ENCODE results near the gene ADCY10. TPM values are rescaled to one million over a fixed set of nuclear protein-coding genes. Genes with fewer than 3 reads are reported as not detected.

Gene ADCY10
- total and polyA plus RNA-seq, 2 donors (not counting 3 experiments of a cell fraction or from before 2014, with no cell fraction given): not detected

DNA sequence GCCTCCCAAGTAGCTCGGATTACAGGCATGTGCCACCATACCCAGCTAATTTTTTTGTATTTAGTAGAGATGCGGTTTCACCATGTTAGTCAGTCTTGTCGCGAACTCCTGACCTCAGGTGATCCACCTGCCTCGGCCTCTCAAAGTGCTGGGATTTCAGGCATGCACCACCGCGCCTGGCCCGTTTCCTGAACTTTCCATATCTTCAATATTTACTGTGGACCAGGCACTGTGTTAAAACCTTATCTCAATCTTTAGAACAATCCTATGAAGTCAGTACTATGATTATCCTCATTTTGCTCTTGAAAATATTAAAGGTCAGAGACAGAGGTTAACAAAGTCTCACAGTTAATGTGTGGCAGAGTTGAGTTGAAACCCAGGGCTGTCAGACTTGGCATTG, 1.6 kb upstream of the ADCY10 start:
- dilution Hi-C loops (cut with MboI; ENCODE audit: extremely low pct_ligation_motif_present, low sequenced_read_pairs): no loop called here
- no peak for DNase-seq (ENCODE audit: low read depth, low spot score)
- H3K36me3 ChIP-seq (ENCODE audit: control insufficient read depth in 2 of 2, extremely low read depth in 1 of 2, insufficient read depth in 2 of 2, low read length in 2 of 2): no peaks in the 10 kb centered on the region
- no peaks in the 10 kb centered on the region for H3K9me1 ChIP-seq (replicated peaks; ENCODE audit: control insufficient read depth, extremely low read depth, insufficient read depth, low read length)
- intact Hi-C loops (cut with micrococcal nuclease): no loop called here
- no peaks in the 10 kb centered on the region for H3K27me3 ChIP-seq (ENCODE audit: control insufficient read depth in 2 of 2, insufficient read depth in 2 of 2, low read length in 2 of 2)
- no peak overlapping the region for H3K27ac ChIP-seq (ENCODE audit: insufficient read depth, low read depth, low read length)
- BruUV-seq (replicated peaks): no TSS peak
- CTCF ChIA-PET: interaction anchor here (2.0 kb wide), 1 partner anchor 16 kb away, joined by 4 read pairs; no protein-coding TSS in a partner anchor
- no peaks in the 10 kb centered on the region for H3K9me3 ChIP-seq (replicated peaks; ENCODE audit: control insufficient read depth, insufficient read depth, low read length)
- H3K4me1 ChIP-seq (ENCODE audit: control insufficient read depth, extremely low read depth, insufficient read depth, low read length): no peaks in the 10 kb centered on the region
- no peak overlapping the region for H2AFZ ChIP-seq (ENCODE audit: low read depth, low read length)
- no peaks in the 10 kb centered on the region for H4K20me1 ChIP-seq (replicated peaks; ENCODE audit: control insufficient read depth, extremely low read depth, insufficient read depth, low read length)
- no peak for FAIRE-seq
- H3K79me2 ChIP-seq (ENCODE audit: control insufficient read depth, insufficient read depth, low read length): no peaks in the 10 kb centered on the region
- no peak overlapping the region for H3K9ac ChIP-seq (replicated peaks; ENCODE audit: extremely low read depth, insufficient read depth, low read length)
- no peak overlapping the region for H3K4me2 ChIP-seq (ENCODE audit: insufficient read depth, low read length)
- POLR2A ChIA-PET: no interaction called here
- TF ChIP-seq EZH2 (IDR thresholded peaks at IDR 0.05; ENCODE audit: borderline replicate concordance, low read depth, low read length, severe bottlenecking): no peak
- TF ChIP-seq, protein P1, sequence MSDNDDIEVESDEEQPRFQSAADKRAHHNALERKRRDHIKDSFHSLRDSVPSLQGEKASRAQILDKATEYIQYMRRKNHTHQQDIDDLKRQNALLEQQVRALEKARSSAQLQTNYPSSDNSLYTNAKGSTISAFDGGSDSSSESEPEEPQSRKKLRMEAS (IDR thresholded peaks at IDR 0.05; ENCODE audit: insufficient read depth, insufficient read length): no peak
- no peak for TF ChIP-seq GATA2 (IDR thresholded peaks at IDR 0.05; ENCODE audit: insufficient read depth, insufficient read length, low read depth, low read length)
- no peak overlapping the region for H3K4me3 ChIP-seq (replicated peaks in 1 of 3; ENCODE audit: insufficient read depth in 1 of 3, low read depth in 1 of 3, low read length in 3 of 3)

DNA sequence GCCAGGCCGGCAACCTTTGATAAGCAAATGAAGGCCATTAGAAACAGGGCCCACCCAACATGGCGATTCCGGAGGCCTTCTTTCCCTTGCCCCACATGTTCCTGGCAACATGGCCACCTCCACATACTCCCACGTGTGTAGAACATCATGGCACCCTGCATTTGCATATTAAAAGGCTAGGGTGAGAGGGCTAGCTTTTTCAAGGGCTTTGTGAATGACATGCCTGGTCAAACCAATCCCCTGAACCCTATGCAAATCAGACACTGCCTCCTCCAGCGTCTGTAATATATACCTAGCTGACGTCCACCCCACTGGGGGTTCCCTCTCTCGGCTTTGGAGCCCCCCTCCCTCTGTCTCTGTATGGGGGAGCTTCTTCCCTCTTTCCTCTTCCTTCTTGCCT, 1.6 kb downstream of the ADCY10 start:
- Histone ChIP-seq H3K9me3 (replicated peaks; ENCODE audit: control insufficient read depth, insufficient read depth, low read length) (no peaks in the 10 kb centered on the region), H3K9ac (replicated peaks; ENCODE audit: extremely low read depth, insufficient read depth, low read length) (no peak overlapping the region), H3K27me3 (ENCODE audit: control insufficient read depth in 2 of 2, insufficient read depth in 2 of 2, low read length in 2 of 2) (no peaks in the 10 kb centered on the region), H3K9me1 (replicated peaks; ENCODE audit: control insufficient read depth, extremely low read depth, insufficient read depth, low read length) (no peaks in the 10 kb centered on the region), H3K4me1 (ENCODE audit: control insufficient read depth, extremely low read depth, insufficient read depth, low read length) (no peaks in the 10 kb centered on the region), H3K4me2 (ENCODE audit: insufficient read depth, low read length) (no peak overlapping the region), H3K27ac (ENCODE audit: insufficient read depth, low read depth, low read length) (no peak overlapping the region), H2AFZ (ENCODE audit: low read depth, low read length) (no peak overlapping the region), H3K36me3 (ENCODE audit: control insufficient read depth in 2 of 2, extremely low read depth in 1 of 2, insufficient read depth in 2 of 2, low read length in 2 of 2) (no peaks in the 10 kb centered on the region), H3K4me3 (replicated peaks in 1 of 3; ENCODE audit: insufficient read depth in 1 of 3, low read depth in 1 of 3, low read length in 3 of 3) (no peak overlapping the region), H3K79me2 (ENCODE audit: control insufficient read depth, insufficient read depth, low read length) (no peaks in the 10 kb centered on the region), H4K20me1 (replicated peaks; ENCODE audit: control insufficient read depth, extremely low read depth, insufficient read depth, low read length) (no peaks in the 10 kb centered on the region)
- dilution Hi-C loops (cut with MboI; ENCODE audit: extremely low pct_ligation_motif_present, low sequenced_read_pairs) (no loop called here), intact Hi-C loops (cut with micrococcal nuclease) (no loop called here)
- POLR2A ChIA-PET: no interaction called here
- BruUV-seq (replicated peaks): no TSS peak
- FAIRE-seq: no peak
- no peak for TF ChIP-seq JUN (IDR thresholded peaks at IDR 0.05; ENCODE audit: borderline replicate concordance, insufficient read depth, insufficient read length, low read depth)
- CTCF ChIA-PET: interaction anchor here (1.5 kb wide), 1 partner anchor 23 kb away, joined by 3 read pairs; no protein-coding TSS in a partner anchor
- no peak for DNase-seq (ENCODE audit: low read depth, low spot score)
